Parathyroid adenoma (tissue), 2 donors: ENCODE measurements around the gene HLA-DPA1.

Source experiments
- H2AFZ ChIP-seq: fragments of 300-600 bp; sonication (generic); one replicate; pipeline ENCODE4 v1.7.0; 2017; ENCODE audit warnings: antibody characterized with exemption, mild to moderate bottlenecking
- H3K27ac ChIP-seq: fragments of 300-600 bp; sonication (generic); one replicate; pipeline ENCODE4 v1.7.0; 2017
- H3K27me3 ChIP-seq: fragments of 300-600 bp; sonication (generic); one replicate; pipeline ENCODE4 v1.7.0; 2017; ENCODE audit warnings: low read length; ENCODE audit not compliant: control insufficient read depth, insufficient read depth
- H3K36me3 ChIP-seq: fragments of 300-600 bp; sonication (generic); one replicate; pipeline ENCODE4 v1.7.0; 2017; ENCODE audit warnings: low read length; ENCODE audit not compliant: control insufficient read depth, insufficient read depth
- H3K4me1 ChIP-seq: fragments of 300-600 bp; sonication (generic); one replicate; pipeline ENCODE4 v1.7.0; 2017; ENCODE audit warnings: control low read depth
- H3K4me2 ChIP-seq: fragments of 300-600 bp; sonication (generic); one replicate; pipeline ENCODE4 v1.7.0; 2017; ENCODE audit warnings: low read length
- H3K4me3 ChIP-seq: fragments of 300-600 bp; sonication (generic); one replicate; pipeline ENCODE4 v1.7.0; 2017; ENCODE audit warnings: low read depth, low read length
- H3K79me2 ChIP-seq: fragments of 300-600 bp; sonication (generic); one replicate; pipeline ENCODE4 v1.7.0; 2017; ENCODE audit warnings: control low read depth
- H3K9ac ChIP-seq: fragments of 300-600 bp; sonication (generic); one replicate; pipeline ENCODE4 v1.7.0; 2017; ENCODE audit warnings: mild to moderate bottlenecking
- H3K9me3 ChIP-seq: fragments of 300-600 bp; sonication (generic); one replicate; pipeline ENCODE4 v1.7.0; 2017; ENCODE audit warnings: low read length; ENCODE audit not compliant: control insufficient read depth
- TF ChIP-seq, protein P1 (sequence below): fragments of 300-600 bp; sonication (generic); IDR thresholded peaks from one replicate; pipeline ENCODE4 v1.7.0; 2017; ENCODE audit warnings: antibody characterized with exemption, mild to moderate bottlenecking
- donor health status: primary hyperparathyroidism.

HLA-DPA1 gene

DNA sequence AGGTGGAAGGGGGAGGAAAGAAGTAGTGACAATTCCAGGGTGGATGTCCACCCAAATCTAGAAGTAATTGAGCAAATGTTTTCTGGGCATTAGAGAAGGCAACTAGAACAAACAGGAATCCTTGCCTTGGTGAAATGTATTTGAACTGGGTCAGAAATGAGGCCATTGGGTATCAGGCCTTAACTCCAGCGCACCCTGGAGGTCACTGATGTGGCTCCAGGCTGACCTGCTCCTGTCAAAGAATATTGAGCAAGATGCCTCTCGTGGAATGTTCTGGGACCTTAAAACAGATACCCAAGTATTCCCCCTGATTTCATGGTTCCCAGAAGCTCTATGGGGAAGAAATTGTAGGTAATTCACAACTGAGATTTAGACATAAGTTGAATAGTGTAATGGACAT lies 9.3 kb upstream of the HLA-DPA1 start:
- Histone ChIP-seq H3K27ac (no peak overlapping the region), H3K4me1 (no peaks in the 10 kb centered on the region)
- TF ChIP-seq, protein P1, sequence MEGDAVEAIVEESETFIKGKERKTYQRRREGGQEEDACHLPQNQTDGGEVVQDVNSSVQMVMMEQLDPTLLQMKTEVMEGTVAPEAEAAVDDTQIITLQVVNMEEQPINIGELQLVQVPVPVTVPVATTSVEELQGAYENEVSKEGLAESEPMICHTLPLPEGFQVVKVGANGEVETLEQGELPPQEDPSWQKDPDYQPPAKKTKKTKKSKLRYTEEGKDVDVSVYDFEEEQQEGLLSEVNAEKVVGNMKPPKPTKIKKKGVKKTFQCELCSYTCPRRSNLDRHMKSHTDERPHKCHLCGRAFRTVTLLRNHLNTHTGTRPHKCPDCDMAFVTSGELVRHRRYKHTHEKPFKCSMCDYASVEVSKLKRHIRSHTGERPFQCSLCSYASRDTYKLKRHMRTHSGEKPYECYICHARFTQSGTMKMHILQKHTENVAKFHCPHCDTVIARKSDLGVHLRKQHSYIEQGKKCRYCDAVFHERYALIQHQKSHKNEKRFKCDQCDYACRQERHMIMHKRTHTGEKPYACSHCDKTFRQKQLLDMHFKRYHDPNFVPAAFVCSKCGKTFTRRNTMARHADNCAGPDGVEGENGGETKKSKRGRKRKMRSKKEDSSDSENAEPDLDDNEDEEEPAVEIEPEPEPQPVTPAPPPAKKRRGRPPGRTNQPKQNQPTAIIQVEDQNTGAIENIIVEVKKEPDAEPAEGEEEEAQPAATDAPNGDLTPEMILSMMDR: peak; percentile 65

DNA sequence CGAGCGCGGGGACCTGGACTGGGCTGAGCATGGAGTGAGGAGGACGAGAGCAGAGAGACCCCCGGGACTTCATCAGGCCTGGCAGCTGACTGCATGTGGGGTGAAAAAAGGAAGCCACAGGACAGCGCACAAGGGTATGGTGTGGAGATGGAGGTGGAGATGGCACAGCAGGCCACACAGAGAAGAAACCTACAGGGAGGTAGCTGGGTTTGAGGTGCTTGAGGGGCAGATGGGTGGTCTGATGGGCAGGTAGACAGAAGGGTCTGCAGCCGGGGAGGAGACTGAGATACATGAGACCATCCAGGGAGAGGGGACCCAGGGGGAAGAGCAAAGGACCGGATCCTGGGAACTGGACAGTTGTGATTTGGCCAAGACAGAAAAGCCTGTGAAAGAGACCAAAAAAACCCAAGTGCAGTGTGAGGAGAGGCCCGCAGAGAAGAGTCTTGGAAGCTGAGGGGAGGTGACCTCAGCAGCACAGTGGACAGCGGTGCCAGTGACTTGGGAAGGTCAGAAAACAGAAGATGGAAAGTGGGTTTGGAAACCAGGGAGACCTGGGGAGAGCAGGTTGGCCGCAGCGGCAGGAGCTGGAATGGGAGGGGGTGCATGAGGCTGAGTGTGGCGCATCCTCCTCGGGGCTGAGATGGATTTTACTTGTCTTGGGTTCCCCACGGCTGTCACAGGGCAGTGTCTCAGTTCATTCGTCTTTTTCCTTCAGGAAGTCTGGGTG lies 7.8 kb upstream of the HLA-DPA1 start:
- peak overlapping the region; percentile 78 for H3K4me2 ChIP-seq
- H3K79me2 ChIP-seq: no peaks in the 10 kb centered on the region
- H3K27me3 ChIP-seq: no peaks in the 10 kb centered on the region
- no peaks in the 10 kb centered on the region for H3K4me1 ChIP-seq
- peak overlapping the region; percentile 98 for H2AFZ ChIP-seq
- H3K4me3 ChIP-seq: peak overlapping the region; percentile 60
- peak overlapping the region; percentile 77 for H3K27ac ChIP-seq
- TF ChIP-seq, protein P1: no peak
- H3K9ac ChIP-seq: no peak overlapping the region
- no peaks in the 10 kb centered on the region for H3K36me3 ChIP-seq
- no peaks in the 10 kb centered on the region for H3K9me3 ChIP-seq

More for the DNA sequence above, 9.3 kb upstream of the HLA-DPA1 start:
- Histone ChIP-seq H3K9me3 (no peaks in the 10 kb centered on the region), H3K4me3 (no peak overlapping the region), H3K4me2 (no peak overlapping the region), H3K79me2 (no peaks in the 10 kb centered on the region), H3K36me3 (no peaks in the 10 kb centered on the region), H2AFZ (peak overlapping the region; percentile 28), H3K9ac (no peak overlapping the region), H3K27me3 (no peaks in the 10 kb centered on the region)

DNA sequence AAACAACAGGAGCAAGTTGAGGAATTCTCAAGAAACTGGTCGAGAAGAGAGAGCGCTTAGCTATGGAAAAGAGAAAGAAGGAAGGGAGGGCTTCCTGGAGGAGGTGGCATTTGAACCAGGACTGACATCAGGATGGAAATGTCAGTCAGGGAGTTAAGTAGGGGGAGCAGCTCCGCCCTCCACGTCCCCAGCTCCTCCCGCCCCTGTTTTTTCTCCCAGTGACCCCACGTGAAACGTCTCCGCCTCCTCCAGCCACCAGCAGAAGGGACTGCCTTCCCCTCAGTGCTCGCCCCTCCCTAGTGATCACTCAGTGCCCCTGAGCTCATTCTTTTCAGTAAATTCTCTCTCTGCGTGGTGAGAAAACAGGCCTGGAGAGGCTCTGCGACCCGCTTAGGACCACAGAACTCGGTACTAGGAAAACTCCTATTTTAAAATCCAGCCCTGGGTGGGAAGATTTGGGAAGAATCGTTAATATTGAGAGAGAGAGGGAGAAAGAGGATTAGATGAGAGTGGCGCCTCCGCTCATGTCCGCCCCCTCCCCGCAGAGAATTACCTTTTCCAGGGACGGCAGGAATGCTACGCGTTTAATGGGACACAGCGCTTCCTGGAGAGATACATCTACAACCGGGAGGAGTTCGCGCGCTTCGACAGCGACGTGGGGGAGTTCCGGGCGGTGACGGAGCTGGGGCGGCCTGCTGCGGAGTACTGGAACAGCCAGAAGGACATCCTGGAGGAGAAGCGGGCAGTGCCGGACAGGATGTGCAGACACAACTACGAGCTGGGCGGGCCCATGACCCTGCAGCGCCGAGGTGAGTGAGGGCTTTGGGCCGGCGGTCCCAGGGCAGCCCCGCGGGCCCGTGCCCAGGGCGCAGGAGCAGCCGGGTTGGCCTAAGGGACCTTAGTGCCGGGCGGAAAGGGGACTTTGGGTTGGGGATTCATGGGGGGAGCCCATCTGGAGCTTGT lies 7.0 kb upstream of the HLA-DPA1 start:
- H3K4me2 ChIP-seq: peak overlapping the region; percentile 78
- peak overlapping the region; percentile 60 for H3K4me3 ChIP-seq
- H3K36me3 ChIP-seq: no peaks in the 10 kb centered on the region
- no peak overlapping the region for H3K9ac ChIP-seq
- H3K79me2 ChIP-seq: no peaks in the 10 kb centered on the region
- H3K27me3 ChIP-seq: no peaks in the 10 kb centered on the region
- no peaks in the 10 kb centered on the region for H3K9me3 ChIP-seq
- TF ChIP-seq, protein P1: no peak
- peak overlapping the region; percentile 98 for H2AFZ ChIP-seq
- H3K27ac ChIP-seq: peak overlapping the region; percentile 77
- no peaks in the 10 kb centered on the region for H3K4me1 ChIP-seq

DNA sequence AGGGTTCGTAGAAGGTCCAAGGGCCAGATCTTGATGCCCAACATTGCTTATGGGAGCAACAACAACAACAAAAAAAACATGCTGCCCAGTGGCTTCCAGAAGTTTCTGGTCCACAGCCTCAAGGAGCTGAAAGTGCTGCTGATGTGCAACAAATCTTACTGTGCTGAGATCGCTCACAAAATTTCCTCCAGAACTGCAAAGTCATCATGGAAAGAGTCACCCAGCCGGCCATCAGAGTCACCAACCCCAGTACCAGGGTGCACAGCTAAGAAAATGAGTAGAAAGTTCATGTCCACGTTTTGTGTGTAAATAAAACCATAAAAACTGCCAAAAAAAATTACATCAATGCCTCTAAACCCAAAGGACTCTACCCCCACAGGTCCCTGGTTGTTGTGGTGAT lies 6.1 kb upstream of the HLA-DPA1 start:
- Histone ChIP-seq H3K36me3 (no peaks in the 10 kb centered on the region), H3K27ac (no peak overlapping the region), H3K9me3 (no peaks in the 10 kb centered on the region), H3K4me2 (no peak overlapping the region), H3K79me2 (no peaks in the 10 kb centered on the region), H3K4me3 (no peak overlapping the region), H3K27me3 (no peaks in the 10 kb centered on the region), H3K9ac (no peak overlapping the region), H2AFZ (no peak overlapping the region), H3K4me1 (no peaks in the 10 kb centered on the region)
- TF ChIP-seq, protein P1: no peak
